GM23248 (cell line): ENCODE data around the gene FUT7. TPM values are rescaled to one million over a fixed set of nuclear protein-coding genes. Genes with fewer than 3 reads are reported as not detected.

Experiments used
- DNase-seq: peaks from one replicate; pipeline ENCODE4 v3.0.0-alpha.2; 2015
- H2AFZ ChIP-seq: fragments of 200-600 bp; sonication (generic); 2 replicates; pipeline ENCODE4 v1.6.1; 2016; ENCODE audit warnings: antibody characterized with exemption
- H3F3A ChIP-seq: fragments of 200-600 bp; sonication (generic); 2 replicates; pipeline ENCODE4 v1.6.1; 2016; ENCODE audit warnings: mild to moderate bottlenecking, antibody characterized with exemption, mixed run types; ENCODE audit not compliant: insufficient read depth
- H3K27ac ChIP-seq: fragments of 200-600 bp; sonication (generic); 2 replicates; pipeline ENCODE4 v1.5.1; 2016; ENCODE audit warnings: mild to moderate bottlenecking
- H3K27me3 ChIP-seq: fragments of 200-600 bp; sonication (generic); replicated peaks from 2 replicates; pipeline ENCODE4 v1.6.1; 2016; ENCODE audit warnings: mild to moderate bottlenecking; ENCODE audit not compliant: insufficient read depth
- H3K36me3 ChIP-seq: fragments of 200-600 bp; sonication (generic); 2 replicates; pipeline ENCODE4 v1.6.1; 2016; ENCODE audit warnings: low read depth, mild to moderate bottlenecking
- H3K4me1 ChIP-seq: fragments of 200-600 bp; sonication (generic); 2 replicates; pipeline ENCODE4 v1.6.1; 2016; ENCODE audit warnings: mild to moderate bottlenecking; ENCODE audit not compliant: insufficient read depth
- H3K4me2 ChIP-seq: fragments of 200-600 bp; sonication (generic); one replicate; pipeline ENCODE4 v1.6.1; 2016; ENCODE audit warnings: mild to moderate bottlenecking; ENCODE audit not compliant: unreplicated experiment
- H3K4me3 ChIP-seq: fragments of 200-600 bp; sonication (generic); 2 replicates; pipeline ENCODE4 v1.5.1; 2016; ENCODE audit warnings: mild to moderate bottlenecking
- H3K79me2 ChIP-seq: fragments of 200-600 bp; sonication (generic); 2 replicates; pipeline ENCODE4 v1.6.1; 2016; ENCODE audit warnings: mild to moderate bottlenecking; ENCODE audit not compliant: insufficient read depth
- H3K9ac ChIP-seq: fragments of 200-600 bp; sonication (generic); 2 replicates; pipeline ENCODE4 v1.6.1; 2016; ENCODE audit warnings: mild to moderate bottlenecking
- H3K9me2 ChIP-seq: fragments of 200-600 bp; sonication (generic); 2 replicates; pipeline ENCODE4 v1.6.1; 2016; ENCODE audit warnings: mixed run types, mild to moderate bottlenecking, moderate library complexity; ENCODE audit not compliant: insufficient read depth
- H3K9me3 ChIP-seq: fragments of 200-600 bp; sonication (generic); one replicate; pipeline ENCODE4 v1.6.1; 2017; ENCODE audit warnings: low read depth
- H4K20me1 ChIP-seq: fragments of 200-600 bp; sonication (generic); 2 replicates; pipeline ENCODE4 v1.6.0; 2016; ENCODE audit not compliant: insufficient read depth
- EZH2 ChIP-seq: fragments of 200-600 bp; sonication (generic); IDR thresholded peaks from 2 replicates; pipeline ENCODE4 v1.6.1; 2018; ENCODE audit warnings: antibody characterized with exemption, mild to moderate bottlenecking; ENCODE audit not compliant: insufficient read depth, poor library complexity, severe bottlenecking
- EZH2phosphoT487 ChIP-seq: fragments of 200-600 bp; sonication (generic); IDR thresholded peaks from 2 replicates; pipeline ENCODE4 v1.6.1; 2018; ENCODE audit warnings: antibody characterized with exemption, moderate library complexity, mild to moderate bottlenecking, low read depth; ENCODE audit not compliant: insufficient read depth
- WGBS, 2 experiments: methylation state at CpG; one replicate each; pipeline ENCODE4 v1.1.6; 2015 to 2017; ENCODE audit warnings: low lambda C conversion rate in 2 of 2, low coverage in 1 of 2; ENCODE audit errors: missing lambda C conversion rate in 2 of 2; 5-methylcytosine and 5-hydroxymethylcytosine counted together
- in situ Hi-C: fragments of 300-500 bp; cut with MboI; formaldehyde crosslinking; loops from 2 replicates; pipeline ENCODE4 v1.15.0; 2020
- polyA plus RNA-seq: library from polyadenylated mRNA; unstranded; fragments of >200 nt; fragmentation: Nextera tagmentation; extraction: Ambion mirVana; gene quantifications from 2 replicates; pipeline ENCODE4 v1.2.1, GENCODE V29; 2016
- total RNA-seq: library from RNA; depleted of rRNA; stranded (reverse); fragments of >200 nt; shearing (Covaris generic); gene quantifications from 2 replicates; pipeline ENCODE4 v1.2.3, GENCODE V29; 2014

Gene FUT7
- total and polyA plus RNA-seq, 2 experiments from 2014 or later, result not detected

DNA sequence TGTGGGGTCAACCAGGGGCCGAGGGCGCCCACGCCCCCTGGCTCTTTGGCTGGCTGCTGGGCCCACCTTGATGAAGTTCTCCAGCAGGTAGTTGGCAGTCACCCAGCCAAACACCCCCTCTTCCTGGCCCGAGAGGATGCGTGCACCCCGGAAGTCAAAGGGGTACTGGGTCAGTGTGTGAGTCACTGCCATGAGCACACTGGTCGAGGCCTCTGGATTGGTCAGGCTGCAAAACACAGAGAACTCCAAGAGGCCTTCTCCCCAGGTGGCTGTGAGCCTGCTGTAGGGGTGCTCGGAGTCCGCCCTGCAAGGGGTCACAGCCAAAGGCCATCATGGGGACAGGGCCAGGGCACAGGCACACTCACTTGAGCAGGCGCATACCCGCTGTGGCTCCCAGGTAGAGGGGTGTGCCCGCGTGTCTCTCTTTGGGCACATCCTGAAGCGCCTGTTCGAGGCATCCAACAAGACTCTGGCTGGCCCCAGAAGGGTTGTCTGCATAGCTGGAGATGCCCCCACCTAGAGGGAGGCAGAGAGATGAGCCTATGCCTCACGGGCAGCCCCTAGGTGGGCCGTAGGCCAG, 19.3 kb upstream of the FUT7 start:
- H4K20me1 ChIP-seq, result no peaks in the 10 kb centered on the region
- H3K4me2 ChIP-seq, result no peak overlapping the region
- no peaks in the 10 kb centered on the region for H3K79me2 ChIP-seq
- no peaks in the 10 kb centered on the region for H3K9me3 ChIP-seq
- WGBS, 2 experiments, result 73 to 79% methylated on average over 14 to 17 of the region's 17 CpGs
- H3K9ac ChIP-seq, result no peak overlapping the region
- H3K36me3 ChIP-seq, result no peaks in the 10 kb centered on the region
- H3K4me3 ChIP-seq, result no peak overlapping the region
- TF ChIP-seq EZH2, result no peak
- TF ChIP-seq EZH2phosphoT487, result no peak
- no peaks in the 10 kb centered on the region for H3F3A ChIP-seq
- no peak overlapping the region for H3K27ac ChIP-seq
- no peak overlapping the region for H2AFZ ChIP-seq
- in situ Hi-C loops, result no loop called here
- no peaks in the 10 kb centered on the region for H3K9me2 ChIP-seq
- DNase-seq, result no peak
- H3K27me3 ChIP-seq, result peaks cover 22% of the 10 kb centered on the region
- peaks cover 4% of the 10 kb centered on the region; the same call in 1 of the 2 replicates for H3K4me1 ChIP-seq

DNA sequence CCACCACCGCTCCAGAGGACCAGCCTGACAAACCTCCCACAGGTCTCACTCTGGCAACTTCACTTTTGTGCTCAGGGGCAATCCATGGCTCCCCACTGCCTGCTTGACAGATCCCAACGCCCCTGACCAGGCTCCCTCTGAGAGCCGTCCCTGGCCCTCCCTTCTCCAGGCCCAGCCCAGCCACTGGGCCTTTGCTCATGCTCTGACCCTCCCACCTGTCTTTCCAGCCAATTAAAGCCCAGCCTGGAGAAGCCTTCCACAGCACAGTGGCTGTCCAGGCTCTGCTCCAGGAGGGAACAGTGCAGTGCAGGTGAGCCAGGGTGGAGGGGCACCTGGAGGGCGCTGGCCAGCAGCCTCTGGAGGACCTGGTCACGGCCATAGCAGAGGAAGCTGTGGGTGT, 18.7 kb upstream of the FUT7 start:
- H3K79me2 ChIP-seq, result no peaks in the 10 kb centered on the region
- peaks cover 3% of the 10 kb centered on the region; the same call in 1 of the 2 replicates for H3K4me1 ChIP-seq
- H3K9me2 ChIP-seq, result no peaks in the 10 kb centered on the region
- no peak overlapping the region for H3K27ac ChIP-seq
- H3K27me3 ChIP-seq, result peaks cover 22% of the 10 kb centered on the region
- no peak overlapping the region for H3K9ac ChIP-seq
- no peak for TF ChIP-seq EZH2
- DNase-seq, result peak; percentile 20
- H3K36me3 ChIP-seq, result no peaks in the 10 kb centered on the region
- no peak overlapping the region for H3K4me2 ChIP-seq
- no peaks in the 10 kb centered on the region for H3F3A ChIP-seq
- in situ Hi-C loops, result no loop called here
- no peak overlapping the region for H3K4me3 ChIP-seq
- H2AFZ ChIP-seq, result no peak overlapping the region
- H3K9me3 ChIP-seq, result no peaks in the 10 kb centered on the region
- 41 to 52% methylated on average over 4 to 5 of the region's 5 CpGs for WGBS, 2 experiments
- H4K20me1 ChIP-seq, result no peaks in the 10 kb centered on the region

DNA sequence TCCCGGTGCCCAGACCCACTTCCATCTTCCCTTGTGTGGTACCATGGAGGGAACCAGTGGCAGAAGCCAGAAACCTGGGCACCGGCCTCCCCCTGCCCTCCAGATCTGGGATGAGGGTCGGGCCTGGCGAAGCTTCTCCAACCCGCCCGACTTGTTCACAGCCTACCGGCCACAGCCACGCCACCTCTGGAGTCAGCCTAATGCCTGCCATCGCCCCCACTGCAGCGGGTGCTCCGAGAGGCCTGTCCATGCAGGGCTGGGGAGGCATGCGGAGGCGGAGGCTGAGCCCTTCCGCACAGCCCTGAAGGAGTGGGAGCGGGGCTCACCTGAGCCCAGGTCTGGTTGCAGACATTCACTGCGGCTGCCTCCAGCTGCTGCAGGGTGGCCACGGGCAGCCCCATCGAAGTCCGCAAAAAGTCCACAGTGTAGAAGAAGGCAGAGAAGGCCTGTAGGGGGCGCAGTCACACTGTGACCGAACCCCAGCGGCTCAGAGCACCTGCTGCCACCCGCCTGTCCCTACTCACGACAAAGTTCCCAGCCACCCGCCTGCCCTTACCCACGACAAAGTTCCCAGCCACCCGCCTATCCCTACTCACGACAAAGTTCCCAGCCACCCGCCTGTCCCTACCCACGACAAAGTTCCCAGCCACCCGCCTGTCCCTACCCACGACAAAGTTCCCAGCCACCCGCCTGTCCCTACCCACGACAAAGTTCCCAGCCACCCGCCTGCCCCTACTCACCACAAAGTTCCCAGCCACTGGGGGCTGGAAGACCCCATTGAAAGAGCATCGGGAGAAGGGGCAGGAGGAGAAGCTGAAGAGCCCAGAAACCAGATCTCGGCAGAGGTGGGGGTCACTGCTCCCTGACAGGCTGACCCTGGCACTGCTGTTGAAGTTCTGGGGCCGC, 17.9 kb upstream of the FUT7 start:
- Histone ChIP-seq H3K4me1 (peaks cover 2% of the 10 kb centered on the region; the same call in 1 of the 2 replicates), H3K4me3 (no peak overlapping the region), H3F3A (no peaks in the 10 kb centered on the region), H3K9me2 (no peaks in the 10 kb centered on the region), H3K79me2 (peaks cover 6% of the 10 kb centered on the region), H4K20me1 (no peaks in the 10 kb centered on the region; the same call in 1 of the 2 replicates), H3K27me3 (peaks cover 22% of the 10 kb centered on the region), H3K27ac (no peak overlapping the region), H3K36me3 (no peaks in the 10 kb centered on the region), H3K4me2 (no peak overlapping the region), H3K9ac (no peak overlapping the region), H2AFZ (no peak overlapping the region), H3K9me3 (no peaks in the 10 kb centered on the region)
- DNase-seq, result peak; percentile 73
- WGBS, 2 experiments, result 38% methylated on average over 30 to 38 of the region's 38 CpGs
- in situ Hi-C loops, result no loop called here
- TF ChIP-seq EZH2, result no peak
- no peak for TF ChIP-seq EZH2phosphoT487

DNA sequence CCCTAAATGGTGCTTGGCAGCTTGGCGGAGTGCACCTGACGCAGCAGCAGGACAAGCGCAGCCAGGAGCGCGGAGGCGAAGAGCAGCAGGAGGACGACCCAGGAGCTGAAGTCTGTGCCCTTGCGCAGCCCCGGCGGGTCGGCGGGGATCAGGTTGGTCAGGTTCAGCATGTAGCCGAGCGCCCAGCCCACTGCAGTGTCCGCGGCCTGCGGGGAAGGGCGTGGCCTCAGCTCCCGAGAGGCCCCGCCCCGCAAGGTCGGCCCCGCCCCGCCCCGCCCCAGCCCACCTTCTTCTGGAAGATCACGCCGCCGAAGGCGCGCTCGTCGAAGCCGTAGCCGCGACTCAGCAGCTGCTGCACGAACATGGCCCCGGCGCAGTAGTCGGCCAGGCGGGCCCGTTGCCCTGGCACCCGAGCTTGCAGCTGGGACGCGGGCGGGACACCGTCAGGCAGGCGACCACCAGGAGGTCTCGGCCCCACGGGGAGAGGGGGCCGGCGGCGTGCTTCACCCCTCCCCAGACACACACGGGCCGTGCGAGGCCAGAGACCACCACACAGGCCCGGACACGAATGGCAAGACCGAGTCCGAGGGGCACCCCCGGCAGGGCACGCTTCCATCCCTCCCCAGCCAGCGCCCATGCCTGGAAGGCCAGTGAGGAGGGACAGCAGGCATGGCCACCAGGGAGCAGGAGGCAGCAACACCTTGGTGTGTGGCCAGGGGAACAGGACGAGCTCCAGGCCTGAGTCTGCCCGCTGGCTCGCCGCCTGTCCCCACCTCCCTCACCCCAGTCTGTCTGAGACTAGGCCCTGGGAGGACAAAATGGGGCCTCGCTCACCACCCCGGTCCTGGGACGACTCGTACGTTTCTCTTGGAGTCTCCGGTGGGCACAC, 17.0 kb upstream of the FUT7 start:
- H3F3A ChIP-seq, result no peaks in the 10 kb centered on the region
- H3K79me2 ChIP-seq, result peaks cover 15% of the 10 kb centered on the region
- no peaks in the 10 kb centered on the region for H3K9me2 ChIP-seq
- in situ Hi-C loops, result no loop called here
- no peak for TF ChIP-seq EZH2
- no peak for TF ChIP-seq EZH2phosphoT487
- no peak overlapping the region for H3K9ac ChIP-seq
- H3K36me3 ChIP-seq, result no peaks in the 10 kb centered on the region
- peak; percentile 28 for DNase-seq
- no peak overlapping the region for H3K4me3 ChIP-seq
- H3K9me3 ChIP-seq, result no peaks in the 10 kb centered on the region
- H2AFZ ChIP-seq, result no peak overlapping the region
- peaks cover 22% of the 10 kb centered on the region for H3K27me3 ChIP-seq
- peaks cover 8% of the 10 kb centered on the region; the same call in 1 of the 2 replicates for H3K4me1 ChIP-seq
- H3K4me2 ChIP-seq, result no peak overlapping the region
- WGBS, 2 experiments, result 21 to 31% methylated on average over 33 to 60 of the region's 72 CpGs
- no peaks in the 10 kb centered on the region; the same call in 1 of the 2 replicates for H4K20me1 ChIP-seq
- H3K27ac ChIP-seq, result no peak overlapping the region
